Endothelial cell of umbilical vein (primary cell): ENCODE data around the gene DDX4. TPM values are rescaled to one million over a fixed set of nuclear protein-coding genes. Genes with fewer than 3 reads are reported as not detected.

ENCODE experiments used
- BruUV-seq: library from RNA; stranded (reverse); fragments of 400-500 nt; replicated peaks from 2 replicates; lab custom pipeline; 2021; lab: Mats Ljungman, UMichigan
- CTCF ChIA-PET: fragments of 300-600, 350-600 bp; sonication (Branson Sonifier 250); formaldehyde crosslinking; loops from one replicate; lab custom pipeline; 2021; ENCODE audit warnings: antibody characterized with exemption, inconsistent platforms; lab: Charles Lee
- POLR2A ChIA-PET: fragments of 300-600, 350-600 bp; sonication (Branson Sonifier 250); formaldehyde crosslinking; loops from one replicate; lab custom pipeline; 2021; ENCODE audit warnings: antibody characterized with exemption, inconsistent platforms; lab: Charles Lee
- DNase-seq: peaks from one replicate; pipeline ENCODE4 v3.0.0-alpha.2; 2011; ENCODE audit warnings: low read depth, low spot score
- FAIRE-seq: peaks from 2 replicates; lab custom pipeline; 2011; peaks lifted over from hg19 to GRCh38; lab: Jason Lieb, UNC
- H2AFZ ChIP-seq: 2 replicates; pipeline ENCODE4 v1.6.0; 2012; ENCODE audit warnings: low read depth, low read length, control low read depth, inconsistent platforms
- H3K27ac ChIP-seq: 2 replicates; pipeline ENCODE4 v1.5.1; 2011; ENCODE audit warnings: low read depth, mild to moderate bottlenecking, control low read depth, low read length, moderate library complexity; ENCODE audit not compliant: insufficient read depth
- H3K27me3 ChIP-seq, 2 experiments: 2 replicates each; pipeline versions ENCODE4 v1.6.0 to v1.6.1; 2011; ENCODE audit warnings: low read length in 2 of 2, mixed read lengths in 1 of 2; ENCODE audit not compliant: control insufficient read depth in 2 of 2, insufficient read depth in 2 of 2
- H3K36me3 ChIP-seq, 2 experiments: 2 replicates in 1 of 2; 3 replicates in 1 of 2; pipeline ENCODE4 v1.5.1; 2011; ENCODE audit warnings: low read length in 2 of 2, mild to moderate bottlenecking in 1 of 2, moderate library complexity in 1 of 2; ENCODE audit not compliant: control insufficient read depth in 2 of 2, insufficient read depth in 2 of 2; ENCODE audit errors: extremely low read depth in 1 of 2
- H3K4me1 ChIP-seq: 3 replicates; pipeline ENCODE4 v1.5.1; 2011; ENCODE audit warnings: mild to moderate bottlenecking, low read length; ENCODE audit not compliant: control insufficient read depth, insufficient read depth; ENCODE audit errors: extremely low read depth
- H3K4me2 ChIP-seq: 2 replicates; pipeline ENCODE4 v1.6.1; 2011; ENCODE audit warnings: low read length, control low read depth, mixed read lengths; ENCODE audit not compliant: insufficient read depth
- H3K4me3 ChIP-seq, 3 experiments: fragments of 200-600 bp in 1 of 3; sonication (generic), shearing (Covaris generic) in 1 of 3; replicated peaks in 1 of 3; 2 replicates each; pipeline ENCODE4 v1.5.1; 2011 to 2016; ENCODE audit warnings: control low read depth in 3 of 3, low read length in 3 of 3, mild to moderate bottlenecking in 2 of 3, inconsistent platforms in 1 of 3, low read depth in 1 of 3, moderate library complexity in 1 of 3; ENCODE audit not compliant: insufficient read depth in 1 of 3
- H3K79me2 ChIP-seq: 2 replicates; pipeline ENCODE4 v1.6.0; 2012; ENCODE audit warnings: low read length, inconsistent platforms; ENCODE audit not compliant: control insufficient read depth, insufficient read depth
- H3K9ac ChIP-seq: replicated peaks from 2 replicates; pipeline ENCODE3; 2011; ENCODE audit warnings: low read length, control low read depth; ENCODE audit not compliant: insufficient read depth; ENCODE audit errors: extremely low read depth
- H3K9me1 ChIP-seq: replicated peaks from 3 replicates; pipeline ENCODE4 v1.6.0; 2011; ENCODE audit warnings: mild to moderate bottlenecking, low read length; ENCODE audit not compliant: control insufficient read depth, insufficient read depth; ENCODE audit errors: extremely low read depth
- H3K9me3 ChIP-seq: replicated peaks from 2 replicates; pipeline ENCODE4 v1.5.1; 2012; ENCODE audit warnings: low read length, inconsistent platforms; ENCODE audit not compliant: control insufficient read depth, insufficient read depth
- H4K20me1 ChIP-seq: replicated peaks from 2 replicates; pipeline ENCODE3; 2011; ENCODE audit warnings: mild to moderate bottlenecking, low read length; ENCODE audit not compliant: control insufficient read depth, insufficient read depth; ENCODE audit errors: extremely low read depth
- EZH2 ChIP-seq: IDR thresholded peaks from 2 replicates; pipeline ENCODE4 v1.6.1; 2012; ENCODE audit warnings: borderline replicate concordance, low read depth, mild to moderate bottlenecking, moderate library complexity, low read length, inconsistent platforms; ENCODE audit not compliant: severe bottlenecking
- FOS ChIP-seq: IDR thresholded peaks from 2 replicates; pipeline ENCODE4 v1.6.1; 2011; ENCODE audit warnings: mild to moderate bottlenecking, low read length, moderate library complexity, borderline replicate concordance; ENCODE audit not compliant: insufficient read depth
- GATA2 ChIP-seq: IDR thresholded peaks from 2 replicates; pipeline ENCODE4 v1.7.0; 2011; ENCODE audit warnings: low read depth, mild to moderate bottlenecking, moderate library complexity, mixed read lengths, low read length; ENCODE audit not compliant: insufficient read length, insufficient read depth
- JUN ChIP-seq: IDR thresholded peaks from 2 replicates; pipeline ENCODE4 v1.6.1; 2011; ENCODE audit warnings: borderline replicate concordance, low read depth; ENCODE audit not compliant: insufficient read length, insufficient read depth
- MYC ChIP-seq: IDR thresholded peaks from one replicate; pipeline ENCODE4 v1.6.1; 2011; ENCODE audit warnings: mild to moderate bottlenecking, low read depth, low read length
- POLR2A ChIP-seq: IDR thresholded peaks from 2 replicates; pipeline ENCODE4 v1.6.1; 2012; ENCODE audit warnings: low read depth, mild to moderate bottlenecking, control low read depth, low read length
- POLR2AphosphoS5 ChIP-seq: IDR thresholded peaks from 2 replicates; pipeline ENCODE4 v1.6.1; 2012; ENCODE audit warnings: low read depth, mild to moderate bottlenecking, control low read depth, low read length, moderate library complexity; ENCODE audit not compliant: insufficient read depth
- dilution Hi-C: fragments of 300-500 bp; cut with MboI; formaldehyde crosslinking; loops from one replicate; pipeline ENCODE4 v1.15.0; 2019; ENCODE audit warnings: low sequenced_read_pairs; ENCODE audit not compliant: extremely low pct_ligation_motif_present
- intact Hi-C: fragments of 100-400 bp; cut with micrococcal nuclease; formaldehyde crosslinking; loops from one replicate; pipeline ENCODE4 v1.10.0; 2022
- polyA plus RNA-seq, 4 experiments: library from polyadenylated mRNA; depleted of rRNA in 3 of 4; stranded (reverse) in 3 of 4; unstranded in 1 of 4; fragments of >200 nt; gene quantifications; 2 replicates each; pipeline versions ENCODE4 v1.2.1 to v1.2.3, GENCODE V29; 2011 to 2012; ENCODE audit warnings: missing spikeins in 1 of 4
- total RNA-seq: library from RNA; stranded (reverse); gene quantifications from 2 replicates; pipeline ENCODE4 v1.2.3, GENCODE V29; 2021
- TF ChIP-seq, protein P1 (sequence below), 2 donors: IDR thresholded peaks; 1 replicate in 1 of 2; 2 replicates in 1 of 2; pipeline ENCODE4 v1.5.1; 2011; ENCODE audit warnings: low read length in 2 of 2, mild to moderate bottlenecking in 2 of 2, moderate library complexity in 2 of 2, control low read depth in 1 of 2, inconsistent platforms in 1 of 2, low read depth in 1 of 2; ENCODE audit not compliant: insufficient read depth in 1 of 2; ENCODE audit errors: extremely low read depth in 1 of 2
- TF ChIP-seq, protein P2 (sequence below): IDR thresholded peaks from 2 replicates; pipeline ENCODE4 v1.6.1; 2011; ENCODE audit not compliant: insufficient read depth, insufficient read length

The DDX4 gene
- total and polyA plus RNA-seq, 2 donors (not counting 3 experiments of a cell fraction or from before 2014, with no cell fraction given) = not detected

DNA sequence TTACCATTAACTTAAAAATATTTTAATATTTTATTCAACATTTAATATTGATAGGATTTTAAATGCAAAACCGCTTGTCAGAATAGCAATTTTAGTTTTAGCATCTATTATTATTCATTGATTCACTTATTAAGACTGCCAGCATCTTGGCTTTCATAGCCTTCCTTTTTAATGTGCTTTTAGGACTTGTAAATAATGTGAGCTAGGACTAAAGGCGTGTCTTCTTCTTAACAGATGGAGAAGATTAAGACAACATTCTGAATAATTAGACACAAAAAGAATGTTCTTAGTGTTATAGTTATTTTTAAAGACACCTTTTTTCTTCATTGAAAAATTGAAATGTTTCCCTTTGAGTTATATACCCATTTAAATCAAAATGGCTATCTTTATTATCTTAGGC, 120.2 kb downstream of the DDX4 start:
- no peaks in the 10 kb centered on the region for H4K20me1 ChIP-seq
- TF ChIP-seq MYC (no peak), FOS (no peak), JUN (no peak), EZH2 (no peak), GATA2 (no peak), POLR2A (no peak), POLR2AphosphoS5 (no peak)
- TF ChIP-seq, protein P1, sequence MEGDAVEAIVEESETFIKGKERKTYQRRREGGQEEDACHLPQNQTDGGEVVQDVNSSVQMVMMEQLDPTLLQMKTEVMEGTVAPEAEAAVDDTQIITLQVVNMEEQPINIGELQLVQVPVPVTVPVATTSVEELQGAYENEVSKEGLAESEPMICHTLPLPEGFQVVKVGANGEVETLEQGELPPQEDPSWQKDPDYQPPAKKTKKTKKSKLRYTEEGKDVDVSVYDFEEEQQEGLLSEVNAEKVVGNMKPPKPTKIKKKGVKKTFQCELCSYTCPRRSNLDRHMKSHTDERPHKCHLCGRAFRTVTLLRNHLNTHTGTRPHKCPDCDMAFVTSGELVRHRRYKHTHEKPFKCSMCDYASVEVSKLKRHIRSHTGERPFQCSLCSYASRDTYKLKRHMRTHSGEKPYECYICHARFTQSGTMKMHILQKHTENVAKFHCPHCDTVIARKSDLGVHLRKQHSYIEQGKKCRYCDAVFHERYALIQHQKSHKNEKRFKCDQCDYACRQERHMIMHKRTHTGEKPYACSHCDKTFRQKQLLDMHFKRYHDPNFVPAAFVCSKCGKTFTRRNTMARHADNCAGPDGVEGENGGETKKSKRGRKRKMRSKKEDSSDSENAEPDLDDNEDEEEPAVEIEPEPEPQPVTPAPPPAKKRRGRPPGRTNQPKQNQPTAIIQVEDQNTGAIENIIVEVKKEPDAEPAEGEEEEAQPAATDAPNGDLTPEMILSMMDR (IDR thresholded peaks at IDR 0.05; ENCODE audit: extremely low read depth in 1 of 2, insufficient read depth in 1 of 2, low read depth in 1 of 2, low read length in 2 of 2) = no peak
- TF ChIP-seq, protein P2, sequence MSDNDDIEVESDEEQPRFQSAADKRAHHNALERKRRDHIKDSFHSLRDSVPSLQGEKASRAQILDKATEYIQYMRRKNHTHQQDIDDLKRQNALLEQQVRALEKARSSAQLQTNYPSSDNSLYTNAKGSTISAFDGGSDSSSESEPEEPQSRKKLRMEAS = no peak
- H3K9me3 ChIP-seq = no peaks in the 10 kb centered on the region
- no peaks in the 10 kb centered on the region for H3K9me1 ChIP-seq
- no peak overlapping the region for H3K4me3 ChIP-seq
- POLR2A ChIA-PET = no interaction called here
- BruUV-seq = no TSS peak
- H3K79me2 ChIP-seq = no peaks in the 10 kb centered on the region
- no peak overlapping the region for H3K27ac ChIP-seq
- dilution Hi-C loops = no loop called here
- no peak overlapping the region for H2AFZ ChIP-seq
- H3K4me1 ChIP-seq = peaks cover 25% of the 10 kb centered on the region
- H3K36me3 ChIP-seq = no peaks in the 10 kb centered on the region
- intact Hi-C loops = no loop called here
- CTCF ChIA-PET = interaction anchor here (0.8 to 1.2 kb wide), 2 partner anchors 11 to 30 kb away, joined by 3 to 4 read pairs; no protein-coding TSS in a partner anchor
- no peak overlapping the region for H3K4me2 ChIP-seq
- H3K9ac ChIP-seq = no peak overlapping the region
- no peak for DNase-seq
- FAIRE-seq = no peak
- no peaks in the 10 kb centered on the region for H3K27me3 ChIP-seq
